Heart left ventricle (tissue), 16 donors: ENCODE data around the gene TACR2. TPM values are rescaled to one million over a fixed set of nuclear protein-coding genes. Genes with fewer than 3 reads are reported as not detected.
A peak's percentile ranks its signal among the peaks of the same experiment; 100 is the strongest.

Source experiments
- ATAC-seq, 4 donors: fragments of 200-7000 bp; cut with Tn5 transposase; one replicate each; pipeline ENCODE4 v1.9.1; 2020 to 2022; ENCODE audit warnings: moderate library complexity in 4 of 4, mild to moderate bottlenecking in 3 of 4, moderate number of reproducible peaks in 1 of 4
- DNase-seq, 5 donors: peaks; one replicate each; pipeline ENCODE4 v3.0.0-alpha.2; 2020
- H3K27ac ChIP-seq, 12 donors: fragments of 200-600 bp; sonication (generic) in 4 of 12; one replicate each; pipeline versions ENCODE4 v1.5.0 to v1.8.0; 2016 to 2022; ENCODE audit warnings: mild to moderate bottlenecking in 2 of 12
- H3K27me3 ChIP-seq, 9 donors: fragments of 200-600 bp; sonication (generic) in 2 of 9; one replicate each; pipeline versions ENCODE4 v1.5.1 to v1.8.0; 2016 to 2022; ENCODE audit warnings: mild to moderate bottlenecking in 3 of 9
- H3K36me3 ChIP-seq, 9 donors: fragments of 200-600 bp; sonication (generic) in 2 of 9; one replicate each; pipeline versions ENCODE4 v1.5.0 to v1.8.0; 2018 to 2022; ENCODE audit warnings: mild to moderate bottlenecking in 2 of 9
- H3K4me1 ChIP-seq, 12 donors: fragments of 200-600 bp; sonication (generic) in 4 of 12; one replicate each; pipeline versions ENCODE4 v1.5.0 to v1.8.0; 2016 to 2022; ENCODE audit warnings: mild to moderate bottlenecking in 3 of 12
- H3K4me3 ChIP-seq, 12 donors: fragments of 200-600 bp; sonication (generic) in 4 of 12; one replicate each; pipeline versions ENCODE4 v1.5.0 to v1.8.0; 2017 to 2022; ENCODE audit warnings: mild to moderate bottlenecking in 9 of 12, moderate library complexity in 4 of 12
- H3K9me3 ChIP-seq, 12 donors: fragments of 200-600 bp; sonication (generic) in 4 of 12; one replicate each; pipeline versions ENCODE4 v1.5.0 to v1.8.0; 2016 to 2022; ENCODE audit warnings: mild to moderate bottlenecking in 1 of 12
- CTCF ChIP-seq, 12 donors: fragments of 200-600 bp; sonication (generic) in 4 of 12; IDR thresholded peaks; one replicate each; pipeline versions ENCODE4 v1.5.0 to v1.8.0; 2018 to 2022; ENCODE audit warnings: antibody characterized with exemption in 12 of 12, mild to moderate bottlenecking in 5 of 12
- POLR2A ChIP-seq, 2 donors: fragments of 450-650 bp; IDR thresholded peaks; one replicate each; pipeline ENCODE4 v1.6.1; 2017; ENCODE audit warnings: antibody characterized with exemption in 2 of 2, mild to moderate bottlenecking in 2 of 2, moderate library complexity in 2 of 2
- WGBS, 4 donors: extraction: QIAGEN DNeasy Blood & Tissue Kit in 2 of 4; methylation state at CpG; one replicate each; pipeline versions ENCODE4 v1.1.5 to v1.1.7; 2013 to 2018; 5-methylcytosine and 5-hydroxymethylcytosine counted together
- intact Hi-C, 10 donors: fragments of 100-400 bp; cut with DNase I; formaldehyde crosslinking; loops; one replicate each; pipeline versions ENCODE4 v1.11.1 to v1.14.2; 2022
- polyA plus RNA-seq, 2 donors: library from polyadenylated mRNA; stranded (reverse); fragments of 200-250 nt; gene quantifications; one replicate each; pipeline ENCODE4 v1.2.3, GENCODE V29; 2013
- total RNA-seq, 9 donors: library from RNA; depleted of rRNA in 2 of 9; stranded (reverse); fragments of >200 nt in 2 of 9; fragmentation: NEBNext Ultra II Directional in 3 of 9; extraction: Animal tissue kit (Norgen Biotek cat#: 25700) in 3 of 9; gene quantifications; one replicate each; pipeline versions ENCODE4 v1.1.0 to v1.2.4, GENCODE V29; 2016 to 2023
- donor health status: ischemic (EF 13 %, LVEDD 7.1; RV severe dilation, severe dysfunction).
- donor health status: healthy with polysubstance abuse.
- donor health status: DM: no; HTN: yes; CAD: no.
- donor health status: DM: no; HTN: no; CAD: no.
- donor health status: ischemic (EF 25% LVEDD 6.9; RV normal size, moderate dysfunction).
- donor health status: ischemic (EF 25% LVEDD 5.7; RV mildly dilated, moderate dysfunction).
- donor health status: healthy.
- donor health status: DM: yes; HTN: yes; CAD: no.
- donor health status: ischemic (EF 35%, LVEDD 5.7; RV mildly dilated, moderate dysfunction).
- donor health status: nonischemic (EF 11% LVEDD 7.7; RV severe dilation, severe dysfunction).
- donor health status: DM: yes; HTN: yes; CAD: no.
- donor health status: PGD.
- donor health status: ischemic (EF 29% LVEDD 5.4; RV normal size, mild dysfunction).
- donor health status: nonischemic (EF 23%, LVEDD 6.1; RV moderate dilation, normal function).

Gene TACR2
- total and polyA plus RNA-seq, 11 donors, result 0.11 to 0.39 (median 0.23) TPM; not detected in 5

- no peaks in the 10 kb centered on the region for H3K9me3 ChIP-seq
- TF ChIP-seq POLR2A (IDR thresholded peaks at IDR 0.05), result no peak
- TF ChIP-seq CTCF (IDR thresholded peaks at IDR 0.05), result peak; percentile 89 to 98 (median 96)
- intact Hi-C loops, result loop anchor here in 9 of 10 donors (1.0 to 10.0 kb wide), 5 partner anchors 75 to 398 kb away; no protein-coding TSS in a partner anchor
Measured at GRCh38 chr10:69392481-69393000, 24.2 kb downstream of the TACR2 start.

GRCh38 chr10:69391158-69391557 is 25.6 kb downstream of the TACR2 start:
- peaks cover 7 to 97% (median 89%) of the 10 kb centered on the region in 9 donors for H3K36me3 ChIP-seq
- 48 to 62% (median 54%) methylated on average over 6 of the region's 6 CpGs for WGBS, 4 donors
- no peak for TF ChIP-seq POLR2A (IDR thresholded peaks at IDR 0.05)
- no peak for TF ChIP-seq CTCF (IDR thresholded peaks at IDR 0.05)
- H3K9me3 ChIP-seq, result no peaks in the 10 kb centered on the region
- no peaks in the 10 kb centered on the region for H3K27me3 ChIP-seq
- H3K4me1 ChIP-seq, result peaks cover 0 to 34% (median 19%) of the 10 kb centered on the region in 12 donors
- ATAC-seq (peak; percentile 30 to 59 (median 44)), DNase-seq (peak in 1 of 5 donors; percentile 50)
- intact Hi-C loops, result loop anchor here in 7 of 10 donors (2.0 to 10.0 kb wide), 3 partner anchors 74 to 396 kb away; no protein-coding TSS in a partner anchor
- H3K4me3 ChIP-seq, result no peak overlapping the region
- H3K27ac ChIP-seq, result no peak overlapping the region

More at GRCh38 chr10:69392481-69393000, 24.2 kb downstream of the TACR2 start:
- H3K4me3 ChIP-seq, result no peak overlapping the region
- H3K4me1 ChIP-seq, result peaks cover 0 to 41% (median 20%) of the 10 kb centered on the region in 12 donors
- H3K36me3 ChIP-seq, result peaks cover 3 to 97% (median 84%) of the 10 kb centered on the region in 9 donors
- DNase-seq (peak; percentile 83 to 90 (median 85)), ATAC-seq (peak; percentile 84 to 92 (median 90))
- H3K27ac ChIP-seq, result peak overlapping the region in 1 of 12 donors; percentile 9
- 12 to 16% (median 13%) methylated on average over 7 of the region's 7 CpGs for WGBS, 4 donors
- no peaks in the 10 kb centered on the region for H3K27me3 ChIP-seq

- DNase-seq (peak in 2 of 5 donors; percentile 43 to 49), ATAC-seq (peak in 3 of 4 donors; percentile 30 to 41 (median 34))
- TF ChIP-seq CTCF (IDR thresholded peaks at IDR 0.05), result no peak
- no peak for TF ChIP-seq POLR2A (IDR thresholded peaks at IDR 0.05)
- intact Hi-C loops, result loop anchor here in 7 of 10 donors (2.0 to 10.0 kb wide), 3 partner anchors 73 to 395 kb away; no protein-coding TSS in a partner anchor
- H3K9me3 ChIP-seq, result no peaks in the 10 kb centered on the region
- H3K4me3 ChIP-seq, result no peak overlapping the region
- no peaks in the 10 kb centered on the region for H3K27me3 ChIP-seq
- WGBS, 4 donors, result 53 to 66% (median 61%) methylated on average over 8 of the region's 8 CpGs
- H3K36me3 ChIP-seq, result peaks cover 8 to 97% (median 90%) of the 10 kb centered on the region in 9 donors
- H3K4me1 ChIP-seq, result peaks cover 0 to 34% (median 19%) of the 10 kb centered on the region in 12 donors
- peak overlapping the region in 4 of 12 donors; percentile 2 to 40 (median 16) for H3K27ac ChIP-seq
Measured at GRCh38 chr10:69389827-69390490, 26.8 kb downstream of the TACR2 start.

- Histone ChIP-seq H3K4me3 (no peak overlapping the region), H3K27ac (no peak overlapping the region), H3K4me1 (peaks cover 0 to 44% (median 26%) of the 10 kb centered on the region in 12 donors), H3K9me3 (no peaks in the 10 kb centered on the region), H3K27me3 (no peaks in the 10 kb centered on the region), H3K36me3 (peaks cover 14 to 97% (median 90%) of the 10 kb centered on the region in 9 donors)
- TF ChIP-seq CTCF (IDR thresholded peaks at IDR 0.05), result no peak
- no peak for TF ChIP-seq POLR2A (IDR thresholded peaks at IDR 0.05)
- ATAC-seq (no peak), DNase-seq (no peak)
- intact Hi-C loops, result no loop called here
- WGBS, 4 donors, result 90 to 98% (median 97%) methylated on average over 2 of the region's 2 CpGs
Measured at GRCh38 chr10:69388488-69388887, 28.2 kb downstream of the TACR2 start.
